AG09319 (cell line): ENCODE results near the gene OR7G1.

Source experiments
- DNase-seq: peaks from one replicate; pipeline ENCODE4 v3.0.0-alpha.2; 2010; ENCODE audit warnings: low read depth; ENCODE audit errors: extremely low read depth
- TF ChIP-seq, protein P1 (sequence below): IDR thresholded peaks from 2 replicates; pipeline ENCODE4 v1.5.1; 2011; ENCODE audit warnings: low read depth, mild to moderate bottlenecking, inconsistent platforms, low read length, moderate library complexity

The OR7G1 gene

DNA sequence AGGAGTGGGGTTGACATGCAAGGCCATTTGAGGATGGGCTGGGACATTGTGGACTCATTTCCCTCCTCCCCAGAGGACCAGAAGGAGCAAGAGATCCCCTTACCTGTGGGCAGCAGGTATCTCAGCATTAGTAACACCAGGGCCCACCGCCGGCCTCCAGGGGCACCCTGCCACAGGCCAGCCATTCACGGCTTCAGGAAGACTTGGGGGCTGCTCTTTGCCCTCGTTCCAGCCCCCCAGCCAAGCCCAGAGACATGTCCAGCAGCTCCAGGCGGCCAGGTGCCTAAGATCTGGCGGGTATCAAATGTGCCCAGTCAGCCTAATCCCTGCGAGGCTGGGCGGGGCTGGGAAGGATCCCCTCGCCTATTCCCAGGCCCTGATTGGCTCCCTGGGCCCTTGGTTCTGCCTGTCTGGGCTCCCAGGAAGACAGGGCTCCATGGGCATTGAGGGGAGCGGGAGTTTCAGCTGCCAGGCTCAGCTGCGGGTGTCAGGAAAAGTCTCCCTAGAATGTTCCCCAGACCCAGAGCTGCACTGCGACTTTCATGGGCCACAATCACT is 50.0 kb downstream of the OR7G1 start:
- DNase-seq = no peak
- TF ChIP-seq, protein P1, sequence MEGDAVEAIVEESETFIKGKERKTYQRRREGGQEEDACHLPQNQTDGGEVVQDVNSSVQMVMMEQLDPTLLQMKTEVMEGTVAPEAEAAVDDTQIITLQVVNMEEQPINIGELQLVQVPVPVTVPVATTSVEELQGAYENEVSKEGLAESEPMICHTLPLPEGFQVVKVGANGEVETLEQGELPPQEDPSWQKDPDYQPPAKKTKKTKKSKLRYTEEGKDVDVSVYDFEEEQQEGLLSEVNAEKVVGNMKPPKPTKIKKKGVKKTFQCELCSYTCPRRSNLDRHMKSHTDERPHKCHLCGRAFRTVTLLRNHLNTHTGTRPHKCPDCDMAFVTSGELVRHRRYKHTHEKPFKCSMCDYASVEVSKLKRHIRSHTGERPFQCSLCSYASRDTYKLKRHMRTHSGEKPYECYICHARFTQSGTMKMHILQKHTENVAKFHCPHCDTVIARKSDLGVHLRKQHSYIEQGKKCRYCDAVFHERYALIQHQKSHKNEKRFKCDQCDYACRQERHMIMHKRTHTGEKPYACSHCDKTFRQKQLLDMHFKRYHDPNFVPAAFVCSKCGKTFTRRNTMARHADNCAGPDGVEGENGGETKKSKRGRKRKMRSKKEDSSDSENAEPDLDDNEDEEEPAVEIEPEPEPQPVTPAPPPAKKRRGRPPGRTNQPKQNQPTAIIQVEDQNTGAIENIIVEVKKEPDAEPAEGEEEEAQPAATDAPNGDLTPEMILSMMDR = no peak
